Left renal cortex interstitium (tissue), 4 donors: ENCODE results near the gene NFATC3. TPM values are rescaled to one million over a fixed set of nuclear protein-coding genes. Genes with fewer than 3 reads are reported as not detected.

Experiments
- DNase-seq, 4 donors: peaks; one replicate each; pipeline ENCODE4 v3.0.0-alpha.2; 2013; ENCODE audit warnings: low read depth in 4 of 4, low spot score in 2 of 4, missing footprints in 1 of 4
- polyA plus RNA-seq, 4 donors: library from polyadenylated mRNA; unstranded; fragments of 120-200 nt; gene quantifications; one replicate each; pipeline ENCODE4 v1.2.1, GENCODE V29; 2013; ENCODE audit not compliant: insufficient read length in 4 of 4

The NFATC3 gene
- polyA plus RNA-seq, 4 donors = 30.8 to 35.5 (median 32.9) TPM

GRCh38 chr16:68072038-68072695 is 13.0 kb upstream of the NFATC3 start:
- no peak for DNase-seq

- DNase-seq = no peak
These were observed 11.0 kb upstream of the NFATC3 start for GRCh38 chr16:68073902-68074760.

- no peak for DNase-seq
These were observed 10.2 kb upstream of the NFATC3 start for GRCh38 chr16:68074850-68075555.

GRCh38 chr16:68075980-68076379 is 9.2 kb upstream of the NFATC3 start:
- no peak for DNase-seq

GRCh38 chr16:68076560-68076959 is 8.6 kb upstream of the NFATC3 start:
- DNase-seq = no peak

- no peak for DNase-seq
These were observed 7.1 kb upstream of the NFATC3 start for GRCh38 chr16:68077866-68078700.

- no peak for DNase-seq
These were observed 6.3 kb upstream of the NFATC3 start for GRCh38 chr16:68078701-68079375.

- DNase-seq = no peak
These were observed 5.9 kb upstream of the NFATC3 start for GRCh38 chr16:68079376-68079625.

GRCh38 chr16:68079626-68080344 is 5.4 kb upstream of the NFATC3 start:
- peak in 3 of 4 donors; percentile 39 to 69 (median 69) for DNase-seq

GRCh38 chr16:68081861-68082628 is 3.1 kb upstream of the NFATC3 start:
- DNase-seq = no peak

GRCh38 chr16:68082629-68083238 is 2.4 kb upstream of the NFATC3 start:
- DNase-seq = no peak

- DNase-seq = no peak
These were observed 1.9 kb upstream of the NFATC3 start for GRCh38 chr16:68083239-68083781.

GRCh38 chr16:68083861-68084503 is 1.2 kb upstream of the NFATC3 start:
- DNase-seq = no peak

- DNase-seq = peak; percentile 83 to 92 (median 90)
These were observed 489 bp upstream of the NFATC3 start for GRCh38 chr16:68084504-68085258.

GRCh38 chr16:68086336-68086841 is 1.2 kb downstream of the NFATC3 start:
- peak in 1 of 4 donors; percentile 13 for DNase-seq

- no peak for DNase-seq
These were observed 1.7 kb downstream of the NFATC3 start for GRCh38 chr16:68086860-68087268.

GRCh38 chr16:68087688-68088087 is 2.5 kb downstream of the NFATC3 start:
- no peak for DNase-seq
